Stimulated activated CD4-positive, alpha-beta T cell treated with anti-CD3 and anti-CD28 coated beads, Interleukin-1b, Interleukin-23, amount 100 ng/mL, for 48 hours (primary cell): Measurements from ENCODE around the gene PECR.
"Not testable (repeated sequence)": the region's sequence is repeated elsewhere in the genome, so short reads cannot be mapped to it uniquely, and the experiment has no call there.

Experiments used
- DNase-seq: peaks from one replicate; pipeline ENCODE4 v3.0.0-alpha.2; 2020

The PECR gene

GRCh38 chr2:216023055-216023648 is 58.5 kb downstream of the PECR start:
- peak; percentile 37 for DNase-seq

DNA sequence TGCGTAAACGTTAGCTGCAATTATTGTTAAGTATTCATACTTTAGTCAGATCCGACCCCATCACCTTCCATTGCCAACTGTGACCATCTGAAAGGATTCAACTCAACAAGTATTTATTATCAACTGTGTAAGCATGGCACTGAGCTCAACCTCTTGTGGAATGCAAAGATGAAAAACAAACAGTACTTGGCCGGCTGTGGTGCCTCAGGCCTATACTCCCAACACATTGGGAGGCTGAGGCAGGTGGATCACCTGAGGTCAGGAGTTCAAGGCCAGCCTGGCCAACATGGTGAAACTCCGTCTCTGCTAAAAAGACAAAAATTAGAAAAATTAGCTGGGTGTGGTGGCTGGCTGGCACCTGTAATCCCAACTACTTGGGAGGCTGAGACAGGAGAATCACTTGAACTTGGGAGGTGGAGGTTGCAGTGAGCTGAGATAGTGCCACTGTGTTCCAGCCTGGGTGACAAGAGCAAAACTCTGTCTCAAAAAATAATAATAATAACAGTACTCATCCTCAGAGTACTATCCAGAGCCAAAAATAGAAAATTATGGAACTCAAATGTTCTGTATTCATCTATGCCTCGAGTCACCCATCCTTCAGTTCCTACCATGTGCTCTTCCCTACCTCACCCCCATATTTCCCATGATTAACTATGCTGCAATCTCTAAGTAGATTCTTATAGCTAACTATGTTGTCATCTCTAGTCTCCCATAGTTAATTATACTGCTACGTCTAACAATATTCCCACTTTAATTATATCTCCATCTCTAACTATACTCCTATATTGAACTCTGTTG is 59.6 kb downstream of the PECR start:
- DNase-seq: no peak

- DNase-seq: no peak
Measured at GRCh38 chr2:216018709-216019108, 62.9 kb downstream of the PECR start.

DNA sequence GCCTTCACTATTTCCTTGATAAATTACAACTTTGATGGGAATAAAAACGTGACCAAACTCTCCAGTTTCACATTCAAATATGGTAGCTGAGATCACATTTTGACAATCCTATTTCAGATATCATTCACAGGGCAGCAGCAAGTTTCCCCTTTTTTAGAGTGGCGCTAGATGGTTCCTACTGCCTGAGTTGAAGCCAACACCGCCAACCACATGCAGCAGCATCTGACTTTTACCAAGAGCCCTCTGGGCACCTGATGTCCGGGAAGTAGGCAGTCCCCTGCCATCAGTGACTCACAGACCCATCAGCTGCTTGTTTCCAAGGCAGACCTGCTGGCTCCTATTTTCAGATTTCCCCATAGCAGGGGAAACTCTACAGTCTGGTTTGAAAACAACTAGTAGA is 64.2 kb downstream of the PECR start:
- peak; percentile 64 for DNase-seq

DNA sequence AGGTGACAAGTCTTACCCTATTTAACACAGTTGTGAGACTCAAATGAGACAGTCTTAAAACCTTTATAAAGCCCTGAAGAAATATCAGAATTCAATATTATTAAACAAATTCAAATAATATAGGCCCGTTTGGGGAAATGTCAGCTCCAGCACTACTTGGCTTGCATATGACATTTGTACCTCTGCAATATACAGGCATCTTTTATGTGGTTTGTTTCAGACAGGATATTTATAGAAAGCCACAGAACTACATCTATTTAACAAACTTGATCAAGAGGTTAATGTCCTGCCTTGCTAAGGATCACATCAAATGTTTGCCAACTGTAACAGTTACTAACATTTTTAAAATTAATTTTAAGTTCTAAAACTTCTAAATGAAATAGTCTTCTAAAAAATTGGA is 65.0 kb downstream of the PECR start:
- no peak for DNase-seq

DNA sequence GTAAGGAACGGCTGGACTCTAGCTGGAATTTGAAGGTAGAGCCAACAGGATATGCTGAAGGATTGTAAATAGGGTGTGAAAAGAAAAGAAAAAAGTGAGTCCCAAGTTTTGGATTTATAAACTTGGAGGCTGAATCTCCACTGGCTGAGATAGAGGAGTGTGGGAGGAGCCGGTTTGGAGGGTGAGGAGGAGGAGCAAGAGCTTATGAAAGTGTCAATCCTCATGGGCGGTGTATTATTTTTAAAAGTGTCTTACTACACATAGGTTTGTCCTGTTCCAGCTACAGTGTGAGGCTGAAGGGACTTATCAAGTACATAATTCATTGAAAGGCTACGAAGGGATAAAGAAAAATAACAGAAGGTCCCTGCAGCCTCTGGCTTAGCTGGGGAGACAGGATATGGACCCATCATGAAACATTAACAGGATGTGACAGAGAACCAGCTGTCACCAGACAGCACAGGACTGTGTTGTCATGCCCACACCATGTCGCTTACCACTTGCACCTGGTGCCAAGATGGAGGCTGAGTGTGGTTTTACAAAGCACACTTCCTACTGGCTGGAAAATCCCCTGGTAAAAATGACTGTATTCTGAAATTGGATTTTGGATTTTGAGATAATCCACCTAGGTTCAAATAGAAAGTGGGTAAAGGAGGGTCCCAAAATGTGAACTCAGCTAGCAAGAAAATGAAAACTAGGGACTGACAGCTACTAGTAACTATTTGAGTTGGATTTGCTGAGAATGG is 65.7 kb downstream of the PECR start:
- DNase-seq: peak; percentile 67

- no peak for DNase-seq
Measured at GRCh38 chr2:216014986-216015385, 66.6 kb downstream of the PECR start.

- no peak for DNase-seq
Measured at GRCh38 chr2:216014006-216014405, 67.6 kb downstream of the PECR start.

DNA sequence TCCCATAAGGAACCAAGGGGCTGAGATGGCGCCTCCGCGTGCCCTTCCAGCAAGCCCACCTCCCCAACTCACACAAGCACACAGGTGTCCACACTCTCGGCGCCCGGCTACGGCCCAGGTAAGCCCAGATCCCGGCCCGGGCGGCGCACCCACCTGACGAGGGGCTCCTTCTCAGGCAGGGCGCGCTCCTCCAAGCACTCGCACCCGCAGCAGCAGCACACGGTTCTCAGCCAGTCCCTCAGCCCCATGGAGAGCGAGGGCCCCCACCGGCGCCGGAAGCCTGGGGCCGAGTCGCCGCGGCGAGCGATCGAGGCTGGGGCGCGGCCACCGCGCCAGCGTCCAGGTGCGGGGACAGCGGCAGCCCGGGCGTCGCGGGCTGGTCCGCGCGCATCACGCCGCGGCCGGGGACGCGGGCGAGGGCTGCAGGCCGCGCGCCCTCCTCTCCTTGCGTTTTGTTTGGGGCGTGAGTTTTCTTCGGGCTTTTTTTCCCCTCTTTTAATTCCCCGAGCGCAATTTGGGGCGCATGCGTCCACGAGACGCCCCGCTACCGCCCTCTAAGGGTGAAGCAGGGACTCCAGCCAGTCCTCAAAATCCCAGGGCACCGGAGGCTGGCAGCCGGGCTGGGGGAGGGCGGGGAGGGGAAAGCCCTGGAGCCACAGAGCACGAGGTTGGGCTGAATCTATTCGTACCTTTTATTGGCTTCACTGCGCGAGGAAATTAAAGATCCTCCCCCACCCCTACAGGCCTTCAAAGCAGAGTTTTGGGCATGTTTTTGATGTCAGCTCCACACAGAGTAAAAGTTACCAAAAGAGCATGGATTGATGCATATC is 68.3 kb downstream of the PECR start, which contains the start of gene MREG:
Gene MREG (minus strand): TSS at position 472 of the 830 bp plus-strand sequence. CDS start 224 bp downstream, at position 248.
- DNase-seq: peak; percentile 86

DNA sequence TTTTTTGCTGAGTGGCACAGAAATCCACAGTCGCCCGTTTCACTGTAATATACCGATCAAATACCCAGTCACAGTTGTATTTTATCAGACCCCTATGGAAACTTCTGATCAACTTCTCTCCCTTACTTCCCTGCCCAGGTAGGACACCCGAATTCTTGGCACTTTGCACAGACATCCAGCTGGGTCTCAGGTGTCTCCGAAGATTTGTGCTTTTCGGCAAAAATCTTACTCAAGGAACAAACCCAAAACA is 68.9 kb downstream of the PECR start:
- DNase-seq: no peak

- DNase-seq: no peak
Measured at GRCh38 chr2:216012133-216012829, 69.3 kb downstream of the PECR start.

- not testable (repeated sequence) for DNase-seq
Measured at GRCh38 chr2:216009215-216009614, 72.4 kb downstream of the PECR start.

DNA sequence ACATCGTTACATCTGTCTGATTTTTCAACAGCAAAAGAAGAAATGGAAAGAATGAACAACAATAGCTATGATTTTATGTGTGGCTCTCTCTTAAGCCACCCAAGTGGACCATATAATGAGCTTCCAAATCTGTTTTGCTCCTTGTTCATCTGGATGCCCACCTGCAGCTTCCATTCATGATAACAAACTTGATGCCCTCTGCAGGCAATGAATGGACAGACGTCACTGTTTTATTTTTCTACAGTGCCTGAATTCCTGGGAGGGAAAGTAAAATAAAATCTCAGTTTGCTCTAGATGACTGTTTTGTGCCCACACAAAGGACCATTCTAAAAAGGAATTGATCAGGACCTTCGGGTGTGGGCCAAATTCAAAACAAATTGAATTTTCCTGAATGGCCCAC is 73.2 kb downstream of the PECR start:
- no peak for DNase-seq

- DNase-seq: peak; percentile 54
Measured at GRCh38 chr2:216006164-216006663, 75.4 kb downstream of the PECR start.

DNA sequence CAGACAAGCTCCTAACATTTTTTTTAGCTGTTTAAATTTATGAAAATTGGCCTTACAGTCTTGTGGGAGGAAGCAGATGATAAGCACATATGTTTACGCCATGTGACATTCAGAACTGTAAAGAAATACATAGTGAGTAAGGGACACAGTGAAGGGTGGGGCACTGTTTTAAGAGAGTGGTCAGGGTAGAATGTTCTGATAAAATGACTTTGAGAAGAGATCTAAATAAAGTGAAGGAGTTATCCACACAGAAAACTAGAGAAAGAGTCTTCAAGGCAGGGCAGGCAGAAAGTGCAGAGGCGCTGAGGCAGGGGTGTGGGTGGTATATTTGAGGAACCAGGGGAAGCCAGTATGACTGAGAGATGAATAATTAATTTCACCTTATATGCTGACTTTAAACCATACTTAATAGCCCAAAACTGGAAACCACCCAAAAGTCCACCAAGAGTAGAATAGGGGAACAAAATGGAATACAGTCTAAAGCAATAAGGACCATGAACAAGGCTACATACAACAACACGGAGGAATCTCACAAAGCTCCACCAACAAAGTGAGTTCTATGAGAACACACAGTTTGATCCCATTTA is 76.8 kb downstream of the PECR start:
- DNase-seq: no peak

DNA sequence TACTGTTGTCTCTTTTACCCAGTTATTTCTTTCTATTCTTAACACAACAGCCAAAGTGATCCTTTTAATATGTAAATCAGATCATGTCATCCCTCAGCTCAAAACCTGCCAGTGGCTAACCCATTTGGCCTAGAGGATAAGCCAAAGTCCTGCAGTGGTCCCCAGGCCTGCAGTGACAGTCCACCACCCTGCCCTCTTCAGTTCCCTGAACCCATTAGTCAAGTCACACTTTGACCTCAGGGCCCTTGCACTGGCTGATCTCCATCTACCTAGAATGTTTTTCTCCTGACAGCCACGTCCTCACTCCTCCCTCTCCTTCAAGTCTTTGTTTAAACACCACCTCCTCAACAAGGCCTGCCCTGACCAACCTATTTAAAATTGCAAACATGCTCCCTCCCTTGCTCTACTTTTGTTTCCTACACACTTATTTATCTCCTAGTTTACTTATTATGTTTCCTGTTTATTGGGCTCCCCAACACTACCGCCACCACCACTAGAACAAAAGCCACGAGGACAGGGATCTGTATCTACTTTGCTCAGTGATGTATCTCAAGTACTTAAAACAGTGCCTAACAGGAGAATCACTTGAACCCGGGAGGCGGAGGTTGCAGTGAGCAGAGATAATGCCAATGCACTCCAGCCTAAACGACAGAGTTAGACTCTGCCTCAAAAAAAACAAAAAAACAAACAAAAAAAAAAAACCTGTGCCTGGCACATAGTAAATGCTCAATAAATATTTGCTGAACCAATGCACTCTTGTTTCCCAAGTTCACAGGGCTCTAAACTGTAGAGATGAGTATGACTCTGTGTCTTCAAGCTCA is 77.5 kb downstream of the PECR start:
- DNase-seq: no peak

DNA sequence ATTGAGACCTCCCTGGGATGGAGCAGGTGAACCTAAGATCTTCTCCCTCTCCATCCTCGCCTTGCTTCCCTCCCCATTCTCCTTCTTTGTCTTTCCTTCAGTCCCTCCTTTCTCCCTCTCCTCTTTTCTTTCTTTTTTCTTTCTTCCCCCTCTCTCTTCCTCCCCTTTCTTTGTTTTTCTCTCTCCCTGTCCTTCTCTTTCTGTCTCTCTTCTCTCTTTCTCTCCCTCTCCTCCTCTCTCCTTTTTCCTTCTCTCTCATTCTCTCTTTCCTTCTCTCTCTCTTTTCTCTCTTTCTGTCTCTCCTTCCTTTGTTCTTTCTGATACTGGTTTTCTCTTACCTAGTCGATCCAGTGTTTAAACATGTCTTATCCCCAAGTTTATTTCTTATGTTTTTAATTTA is 78.9 kb downstream of the PECR start:
- no peak for DNase-seq

DNA sequence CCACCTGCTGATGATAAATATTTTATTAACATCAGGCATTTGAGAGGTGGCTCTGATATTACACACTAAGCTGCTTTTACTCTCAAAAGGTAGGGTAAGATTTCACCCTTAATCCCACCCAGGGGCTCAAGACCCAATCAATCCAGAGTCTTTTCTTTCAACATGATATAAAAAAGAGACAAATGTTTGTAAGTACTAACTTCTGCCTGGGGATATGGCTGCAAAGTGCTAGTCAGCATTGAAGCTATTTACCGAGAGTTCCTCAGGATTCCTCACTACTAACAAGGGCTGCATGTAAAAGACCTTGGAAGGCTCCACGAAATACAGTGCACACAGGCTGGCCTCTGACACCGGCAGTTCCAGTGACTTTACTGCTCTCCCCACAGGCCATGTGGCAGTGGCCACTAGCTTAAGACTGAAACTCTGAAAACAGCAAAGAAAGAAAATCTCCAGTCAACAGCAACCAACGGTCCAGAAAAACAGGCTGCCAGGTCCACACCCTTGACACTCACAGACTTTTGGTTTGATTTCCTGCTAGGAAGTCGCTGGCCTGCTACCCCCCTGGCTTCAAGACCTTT is 79.4 kb downstream of the PECR start:
- no peak for DNase-seq

DNA sequence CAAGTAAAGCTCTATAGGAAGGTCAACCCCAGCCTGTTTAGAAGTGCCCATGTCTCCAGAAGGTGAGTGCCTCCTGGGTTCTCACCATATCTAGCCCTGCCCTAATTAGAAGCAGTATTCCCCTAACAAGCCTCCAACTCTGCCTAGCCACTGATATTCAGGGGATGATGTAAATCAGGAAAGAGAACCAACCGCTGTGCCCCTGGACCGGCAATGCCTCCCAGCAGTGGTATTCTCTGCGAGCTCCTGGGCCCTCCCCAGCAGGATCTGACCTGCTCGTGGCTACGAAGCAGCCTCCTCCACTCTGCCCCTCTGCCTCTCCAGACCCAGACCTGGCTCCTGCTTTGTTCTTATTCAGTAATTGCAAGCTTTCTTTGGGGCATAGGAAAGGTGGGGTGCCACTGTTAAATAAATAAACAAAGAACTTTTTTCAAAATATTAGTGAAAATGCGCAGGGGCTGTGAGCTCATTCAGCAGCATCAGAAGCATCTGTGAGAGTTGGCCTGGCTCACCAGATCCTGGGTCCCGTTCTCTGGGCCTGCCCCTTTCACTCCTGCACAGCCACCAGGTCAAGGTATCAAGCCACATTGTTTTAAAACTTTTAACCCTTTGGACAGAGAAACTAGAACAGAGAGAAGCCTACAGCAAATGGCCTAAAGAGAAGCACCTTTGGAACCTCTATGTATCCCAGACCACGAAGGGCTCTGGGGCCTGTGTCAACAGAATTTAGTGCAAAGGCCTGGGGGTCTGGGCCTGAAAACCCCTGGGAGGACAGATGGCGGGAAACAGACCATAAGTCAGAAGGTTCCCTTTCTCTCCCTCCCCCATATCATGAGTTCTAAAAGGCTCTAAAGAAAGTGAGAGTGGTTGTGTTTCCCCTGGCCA is 80.2 kb downstream of the PECR start:
- no peak for DNase-seq

- DNase-seq: no peak
Measured at GRCh38 chr2:215998636-215999035, 83.0 kb downstream of the PECR start.
